Erythroblast (primary cell): ENCODE data around the gene EVC2.
"Not testable (repeated sequence)": the region's sequence is repeated elsewhere in the genome, so short reads cannot be mapped to it uniquely, and the experiment has no call there.

Experiments
- DNase-seq, 2 experiments: peaks; one replicate each; lab custom pipeline; 2025; lab: John Stamatoyannopoulos, UW
- GATA1 ChIP-seq: IDR thresholded peaks from 2 replicates; pipeline ENCODE4 v1.6.1; 2011; ENCODE audit warnings: low read depth, mild to moderate bottlenecking, control low read depth, low read length, moderate library complexity
- POLR2A ChIP-seq: IDR thresholded peaks from 2 replicates; pipeline ENCODE4 v1.6.1; 2011; ENCODE audit warnings: mild to moderate bottlenecking, low read length

The EVC2 gene

GRCh38 chr4:5730436-5730835 is 22.1 kb upstream of the EVC2 start:
- no peak for DNase-seq
- TF ChIP-seq GATA1 (no peak), POLR2A (no peak)

DNA sequence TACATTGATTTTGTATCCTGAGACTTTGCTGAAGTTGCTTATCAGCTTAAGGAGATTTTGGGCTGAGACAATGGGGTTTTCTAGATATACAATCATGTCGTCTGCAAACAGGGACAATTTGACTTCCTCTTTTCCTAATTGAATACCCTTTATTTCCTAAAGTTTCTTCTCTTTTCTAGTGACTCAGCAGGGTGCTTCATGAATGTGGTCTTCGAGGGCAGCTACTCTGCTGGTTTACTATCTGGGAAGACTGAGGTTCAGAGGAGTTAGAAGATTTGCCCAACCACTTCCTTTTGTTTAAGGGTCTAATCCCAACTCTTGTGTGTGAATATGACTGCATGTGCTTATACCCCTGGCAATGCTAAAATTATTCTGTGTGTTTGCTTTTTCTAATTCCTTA is 20.1 kb upstream of the EVC2 start:
- not testable (repeated sequence) for DNase-seq

- DNase-seq, result no peak
- TF ChIP-seq POLR2A (no peak), GATA1 (no peak)
Observed at GRCh38 chr4:5724377-5724776, 16.0 kb upstream of the EVC2 start.

GRCh38 chr4:5722328-5722727 is 14.0 kb upstream of the EVC2 start:
- DNase-seq, result no peak
- no peak for TF ChIP-seq POLR2A
- TF ChIP-seq GATA1, result no peak

GRCh38 chr4:5721923-5722322 is 13.6 kb upstream of the EVC2 start:
- DNase-seq, result no peak
- TF ChIP-seq POLR2A (no peak), GATA1 (no peak)

- TF ChIP-seq GATA1, result no peak
- no peak for TF ChIP-seq POLR2A
Observed at GRCh38 chr4:5720980-5721379, 12.6 kb upstream of the EVC2 start.

GRCh38 chr4:5720157-5720850 is 11.9 kb upstream of the EVC2 start:
- TF ChIP-seq GATA1 (no peak), POLR2A (no peak)
- DNase-seq, result no peak

More at GRCh38 chr4:5720980-5721379, 12.6 kb upstream of the EVC2 start:
- DNase-seq, result no peak

- TF ChIP-seq POLR2A (no peak), GATA1 (no peak)
- DNase-seq, result no peak
Observed at GRCh38 chr4:5719350-5720055, 11.1 kb upstream of the EVC2 start.

DNA sequence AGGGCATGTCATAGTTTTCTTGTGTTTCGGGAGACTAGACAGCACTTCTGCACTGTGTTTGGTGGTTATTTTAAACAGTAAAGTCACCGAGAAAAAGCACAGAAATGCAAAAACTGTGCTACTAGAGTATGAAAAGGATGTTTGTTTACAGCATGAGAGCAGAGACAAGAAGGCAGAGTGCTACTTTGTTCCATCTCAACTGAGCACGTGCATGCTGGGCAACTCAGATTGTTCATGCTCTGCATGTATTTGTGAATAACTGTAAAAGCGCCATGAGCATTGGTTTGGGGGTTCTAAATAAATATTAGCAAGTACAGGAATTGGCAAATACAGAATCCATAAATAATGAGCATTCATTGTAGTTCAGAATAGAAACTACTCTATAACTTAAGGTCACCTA is 10.1 kb upstream of the EVC2 start:
- TF ChIP-seq GATA1, result no peak
- TF ChIP-seq POLR2A, result no peak
- no peak for DNase-seq

GRCh38 chr4:5717449-5718158 is 9.2 kb upstream of the EVC2 start:
- TF ChIP-seq POLR2A (no peak), GATA1 (no peak)

GRCh38 chr4:5716391-5716790 is 8.0 kb upstream of the EVC2 start:
- TF ChIP-seq GATA1 (no peak), POLR2A (no peak)
- DNase-seq, result no peak

More at GRCh38 chr4:5717449-5718158, 9.2 kb upstream of the EVC2 start:
- no peak for DNase-seq

GRCh38 chr4:5715357-5715756 is 7.0 kb upstream of the EVC2 start:
- TF ChIP-seq POLR2A (no peak), GATA1 (no peak)
- DNase-seq, result no peak

DNA sequence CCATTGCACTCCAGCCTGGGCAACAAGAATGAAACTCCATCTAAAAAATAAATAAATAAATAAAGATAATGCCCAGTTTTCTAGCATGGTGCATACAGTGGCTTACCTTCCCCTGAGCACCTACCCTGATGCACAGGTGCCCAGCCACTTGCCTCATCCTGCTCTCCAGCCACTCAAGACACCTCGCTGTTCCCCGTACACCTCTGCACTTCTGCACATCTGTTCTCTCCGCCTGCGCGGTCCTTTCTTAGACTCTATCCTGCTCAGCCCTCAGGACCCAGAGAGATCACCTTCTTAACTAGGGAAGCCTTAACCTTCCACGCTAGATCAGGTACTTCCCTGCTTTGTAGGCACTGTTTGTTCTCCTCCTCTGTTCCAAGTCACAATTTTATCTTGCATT is 5.5 kb upstream of the EVC2 start:
- no peak for TF ChIP-seq POLR2A
- no peak for TF ChIP-seq GATA1
- no peak for DNase-seq

GRCh38 chr4:5712931-5713330 is 4.6 kb upstream of the EVC2 start:
- TF ChIP-seq POLR2A, result no peak
- no peak for TF ChIP-seq GATA1

GRCh38 chr4:5712517-5712916 is 4.2 kb upstream of the EVC2 start:
- TF ChIP-seq POLR2A, result no peak
- no peak for TF ChIP-seq GATA1
- no peak for DNase-seq

More at GRCh38 chr4:5712931-5713330, 4.6 kb upstream of the EVC2 start:
- DNase-seq, result no peak
